Liver (tissue), 9 donors: Measurements from ENCODE around the gene FIBCD1. TPM values are rescaled to one million over a fixed set of nuclear protein-coding genes. Genes with fewer than 3 reads are reported as not detected.
"Not testable (repeated sequence)": the region's sequence is repeated elsewhere in the genome, so short reads cannot be mapped to it uniquely, and the experiment has no call there.

Experiments
- DNase-seq: peaks from one replicate; pipeline ENCODE4 v3.0.0-alpha.2; 2017; ENCODE audit warnings: low spot score
- H3K27ac ChIP-seq, 2 donors: one replicate each; pipeline ENCODE4 v1.7.0; 2013; ENCODE audit warnings: inconsistent platforms in 2 of 2, low read length in 2 of 2, control low read depth in 1 of 2, low read depth in 1 of 2, mild to moderate bottlenecking in 1 of 2
- H3K27me3 ChIP-seq, 4 donors: one replicate each; pipeline versions ENCODE4 v1.6.1 to v1.7.0; 2013; ENCODE audit warnings: low read length in 3 of 4, inconsistent platforms in 1 of 4, mild to moderate bottlenecking in 1 of 4, moderate library complexity in 1 of 4; ENCODE audit not compliant: control insufficient read depth in 4 of 4, insufficient read depth in 4 of 4
- H3K36me3 ChIP-seq, 4 donors: one replicate each; pipeline versions ENCODE4 v1.6.1 to v1.7.0; 2013; ENCODE audit warnings: low read length in 3 of 4, mild to moderate bottlenecking in 3 of 4, low read depth in 1 of 4, moderate library complexity in 1 of 4; ENCODE audit not compliant: control insufficient read depth in 4 of 4, insufficient read depth in 3 of 4
- H3K4me1 ChIP-seq, 4 donors: one replicate each; pipeline versions ENCODE4 v1.6.1 to v1.7.0; 2013; ENCODE audit warnings: low read length in 3 of 4, mild to moderate bottlenecking in 3 of 4, moderate library complexity in 1 of 4; ENCODE audit not compliant: control insufficient read depth in 4 of 4, insufficient read depth in 4 of 4
- H3K4me3 ChIP-seq, 3 donors: one replicate each; pipeline versions ENCODE4 v1.6.1 to v1.7.0; 2013; ENCODE audit warnings: low read length in 3 of 3, control low read depth in 1 of 3, low read depth in 1 of 3, mild to moderate bottlenecking in 1 of 3
- H3K9ac ChIP-seq, 2 donors: one replicate each; pipeline ENCODE4 v1.7.0; 2013; ENCODE audit warnings: low read length in 2 of 2, mild to moderate bottlenecking in 2 of 2, moderate library complexity in 2 of 2, control low read depth in 1 of 2, low read depth in 1 of 2
- H3K9me3 ChIP-seq, 4 donors: one replicate each; pipeline versions ENCODE4 v1.6.1 to v1.7.0; 2013; ENCODE audit warnings: low read length in 3 of 4; ENCODE audit not compliant: control insufficient read depth in 4 of 4
- ATF3 ChIP-seq: IDR thresholded peaks from 2 replicates; pipeline ENCODE4 v1.6.1; 2016; ENCODE audit warnings: antibody characterized with exemption
- CTCF ChIP-seq: fragments of 150-350 bp; IDR thresholded peaks from 2 replicates; pipeline ENCODE4 v1.5.1; 2017; ENCODE audit warnings: improper control_type of control experiment, low read depth, low read length; ENCODE audit not compliant: missing input control
- FOXA2 ChIP-seq: IDR thresholded peaks from 2 replicates; pipeline ENCODE4 v1.6.1; 2016; ENCODE audit warnings: antibody characterized with exemption
- GABPA ChIP-seq, 2 donors: IDR thresholded peaks in 1 of 2; conservative IDR thresholded peaks in 1 of 2; 2 replicates each; pipeline ENCODE4 v1.6.1; 2016; ENCODE audit warnings: antibody characterized with exemption in 2 of 2, mild to moderate bottlenecking in 1 of 2, moderate library complexity in 1 of 2
- HNF4A ChIP-seq, 2 donors: conservative IDR thresholded peaks; 2 replicates each; pipeline ENCODE4 v1.6.1; 2016; ENCODE audit warnings: antibody characterized with exemption in 2 of 2, mild to moderate bottlenecking in 2 of 2
- JUND ChIP-seq, 2 donors: IDR thresholded peaks; 2 replicates each; pipeline ENCODE4 v1.6.1; 2016; ENCODE audit warnings: antibody characterized with exemption in 2 of 2
- MAX ChIP-seq: IDR thresholded peaks from 2 replicates; pipeline ENCODE4 v1.6.1; 2016; ENCODE audit warnings: antibody characterized with exemption
- REST ChIP-seq: IDR thresholded peaks from 2 replicates; pipeline ENCODE4 v1.6.1; 2016; ENCODE audit warnings: antibody characterized with exemption, mild to moderate bottlenecking
- TAF1 ChIP-seq: conservative IDR thresholded peaks from 2 replicates; pipeline ENCODE4 v1.6.1; 2016; ENCODE audit warnings: antibody characterized with exemption, mild to moderate bottlenecking
- YY1 ChIP-seq: IDR thresholded peaks from 2 replicates; pipeline ENCODE4 v1.6.1; 2016; ENCODE audit warnings: antibody characterized with exemption, mild to moderate bottlenecking
- ZBTB33 ChIP-seq: IDR thresholded peaks from 2 replicates; pipeline ENCODE4 v1.6.1; 2016; ENCODE audit warnings: antibody characterized with exemption
- WGBS: extraction: QIAGEN DNeasy Blood & Tissue Kit; methylation state at CpG from one replicate; pipeline ENCODE4 v1.1.7; 2013; 5-methylcytosine and 5-hydroxymethylcytosine counted together
- polyA plus RNA-seq, 2 donors: library from polyadenylated mRNA; stranded (reverse) in 1 of 2; unstranded in 1 of 2; fragments of 200-250 nt in 1 of 2; fragments of >200 nt in 1 of 2; fragmentation: Nextera tagmentation in 1 of 2; extraction: Ambion mirVana in 1 of 2; gene quantifications; one replicate each; pipeline versions ENCODE4 v1.2.1 to v1.2.3, GENCODE V29; 2013 to 2015
- total RNA-seq, 2 donors: library from RNA; depleted of rRNA; stranded (reverse); fragments of >200 nt; gene quantifications; one replicate each; pipeline ENCODE4 v1.2.3, GENCODE V29; 2014
- donor health status: healthy.
- donor health status: healthy.
- donor health status: healthy.
- donor health status: healthy.
- donor health status: healthy.

FIBCD1 gene
- total and polyA plus RNA-seq, 4 donors: not detected

- TF ChIP-seq REST: no peak
- TF ChIP-seq ATF3: no peak
- TF ChIP-seq GABPA (IDR thresholded peaks at IDR 0.05 in 1 of 2, conservative IDR thresholded peaks at IDR 0.05 in 1 of 2): no peak
- TF ChIP-seq JUND (IDR thresholded peaks at IDR 0.05): no peak
- no peak for DNase-seq
- Histone ChIP-seq H3K36me3 (no peaks in the 10 kb centered on the region), H3K4me3 (no peak overlapping the region), H3K27ac (no peak overlapping the region), H3K27me3 (no peaks in the 10 kb centered on the region), H3K9ac (no peak overlapping the region), H3K9me3 (no peaks in the 10 kb centered on the region), H3K4me1 (no peaks in the 10 kb centered on the region)
- WGBS: 64% methylated on average over 18 of the region's 18 CpGs
Observed at GRCh38 chr9:130955947-130956621, 17.0 kb upstream of the FIBCD1 start.

GRCh38 chr9:130954925-130955324, 15.9 kb upstream of the FIBCD1 start:
- not testable (repeated sequence) for H3K27ac ChIP-seq, H3K4me1 ChIP-seq, DNase-seq, H3K36me3 ChIP-seq, H3K27me3 ChIP-seq, H3K9ac ChIP-seq, H3K4me3 ChIP-seq, H3K9me3 ChIP-seq
- 93% methylated on average over 2 of the region's 2 CpGs for WGBS

- Histone ChIP-seq H3K4me3 (no peak overlapping the region), H3K27ac (no peak overlapping the region), H3K36me3 (no peaks in the 10 kb centered on the region), H3K27me3 (peaks cover 0 to 6% (median 1%) of the 10 kb centered on the region in 4 donors), H3K9me3 (peaks cover 0 to 5% (median 2%) of the 10 kb centered on the region in 4 donors), H3K9ac (no peak overlapping the region), H3K4me1 (no peaks in the 10 kb centered on the region)
- TF ChIP-seq TAF1 (no peak), CTCF (no peak), REST (no peak), HNF4A (conservative IDR thresholded peaks at IDR 0.05) (no peak), ZBTB33 (no peak), FOXA2 (no peak), YY1 (no peak), JUND (IDR thresholded peaks at IDR 0.05) (no peak), MAX (no peak)
- DNase-seq: no peak
- WGBS: 89% methylated on average over 1 of the region's 1 CpG
Observed at GRCh38 chr9:130954317-130954716, 15.3 kb upstream of the FIBCD1 start.
